IPS-18a (cell line): ENCODE results near the gene PABPN1L.

Experiments
- H3K27ac ChIP-seq: one replicate; pipeline ENCODE4 v1.5.1; 2013; ENCODE audit warnings: low read length
- H3K27me3 ChIP-seq: one replicate; pipeline ENCODE4 v1.6.1; 2013; ENCODE audit warnings: mild to moderate bottlenecking, low read length; ENCODE audit not compliant: control insufficient read depth, insufficient read depth
- H3K36me3 ChIP-seq: one replicate; pipeline ENCODE4 v1.6.1; 2013; ENCODE audit warnings: low read depth, low read length; ENCODE audit not compliant: control insufficient read depth
- H3K4me1 ChIP-seq: one replicate; pipeline ENCODE4 v1.6.1; 2013; ENCODE audit warnings: low read depth, low read length; ENCODE audit not compliant: control insufficient read depth
- H3K4me3 ChIP-seq: one replicate; pipeline ENCODE4 v1.5.1; 2013; ENCODE audit warnings: low read length
- H3K9ac ChIP-seq: one replicate; pipeline ENCODE4 v1.6.1; 2013; ENCODE audit warnings: mild to moderate bottlenecking, low read length, moderate library complexity
- H3K9me3 ChIP-seq: one replicate; pipeline ENCODE4 v1.6.1; 2013; ENCODE audit warnings: low read depth, low read length; ENCODE audit not compliant: control insufficient read depth

PABPN1L gene

DNA sequence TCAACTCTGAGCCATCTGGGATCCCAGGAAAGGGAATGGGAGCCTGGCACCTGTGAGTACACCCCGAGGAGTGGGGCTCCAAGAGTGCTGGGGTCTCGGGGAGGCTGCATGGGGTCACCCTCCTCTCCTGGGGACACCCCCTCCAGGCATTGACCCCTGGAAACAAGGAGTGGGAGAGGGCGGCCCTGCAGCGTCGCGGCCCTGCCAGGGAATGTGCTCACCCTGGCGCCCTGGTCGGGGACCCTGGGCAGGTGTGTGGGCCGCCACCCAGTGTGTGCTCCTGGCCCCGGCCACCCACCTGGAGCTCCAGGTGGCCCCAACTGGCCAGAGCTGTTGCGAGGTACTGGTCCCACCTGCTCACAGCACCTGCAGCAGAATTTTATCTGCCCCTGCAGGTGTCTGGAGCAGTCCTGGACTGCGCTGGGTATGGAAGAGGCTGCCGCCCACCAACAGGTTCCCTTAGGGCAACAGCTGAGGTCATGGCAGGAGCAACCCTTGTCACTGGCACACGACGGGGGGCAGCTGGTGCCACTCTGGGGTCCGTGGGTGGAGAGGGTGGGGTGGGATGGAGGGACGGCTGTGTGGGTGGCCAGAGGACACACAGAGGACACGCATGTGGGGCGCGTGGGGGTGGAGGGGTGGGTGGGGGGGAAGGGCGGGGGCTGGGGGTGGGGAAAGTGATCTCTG lies 5.4 kb upstream of the PABPN1L start:
- no peaks in the 10 kb centered on the region for H3K36me3 ChIP-seq
- no peaks in the 10 kb centered on the region for H3K27me3 ChIP-seq
- no peak overlapping the region for H3K9ac ChIP-seq
- no peak overlapping the region for H3K4me3 ChIP-seq
- no peaks in the 10 kb centered on the region for H3K4me1 ChIP-seq
- no peak overlapping the region for H3K27ac ChIP-seq
- no peaks in the 10 kb centered on the region for H3K9me3 ChIP-seq

DNA sequence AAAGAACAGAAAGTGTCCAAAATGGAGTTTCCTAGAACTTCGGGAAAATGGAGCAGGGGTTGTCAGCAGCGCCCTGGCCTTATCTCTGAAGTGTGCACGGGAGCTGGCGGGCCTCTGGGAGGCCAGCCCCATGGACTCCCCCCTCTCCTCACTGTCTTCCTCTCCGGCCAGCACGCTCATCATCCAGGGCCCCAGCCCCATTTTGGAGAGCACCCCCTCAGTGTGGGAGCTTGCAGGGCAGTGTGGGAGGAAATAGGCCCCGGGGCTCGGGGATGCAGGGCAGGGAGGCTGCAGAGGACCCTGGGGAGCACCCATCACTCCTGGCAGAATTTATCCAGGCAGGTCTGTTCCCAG lies 4.9 kb upstream of the PABPN1L start:
- H3K4me3 ChIP-seq: no peak overlapping the region
- H3K4me1 ChIP-seq: no peaks in the 10 kb centered on the region
- H3K9ac ChIP-seq: no peak overlapping the region
- H3K27me3 ChIP-seq: no peaks in the 10 kb centered on the region
- H3K9me3 ChIP-seq: no peaks in the 10 kb centered on the region
- H3K36me3 ChIP-seq: no peaks in the 10 kb centered on the region
- H3K27ac ChIP-seq: no peak overlapping the region

DNA sequence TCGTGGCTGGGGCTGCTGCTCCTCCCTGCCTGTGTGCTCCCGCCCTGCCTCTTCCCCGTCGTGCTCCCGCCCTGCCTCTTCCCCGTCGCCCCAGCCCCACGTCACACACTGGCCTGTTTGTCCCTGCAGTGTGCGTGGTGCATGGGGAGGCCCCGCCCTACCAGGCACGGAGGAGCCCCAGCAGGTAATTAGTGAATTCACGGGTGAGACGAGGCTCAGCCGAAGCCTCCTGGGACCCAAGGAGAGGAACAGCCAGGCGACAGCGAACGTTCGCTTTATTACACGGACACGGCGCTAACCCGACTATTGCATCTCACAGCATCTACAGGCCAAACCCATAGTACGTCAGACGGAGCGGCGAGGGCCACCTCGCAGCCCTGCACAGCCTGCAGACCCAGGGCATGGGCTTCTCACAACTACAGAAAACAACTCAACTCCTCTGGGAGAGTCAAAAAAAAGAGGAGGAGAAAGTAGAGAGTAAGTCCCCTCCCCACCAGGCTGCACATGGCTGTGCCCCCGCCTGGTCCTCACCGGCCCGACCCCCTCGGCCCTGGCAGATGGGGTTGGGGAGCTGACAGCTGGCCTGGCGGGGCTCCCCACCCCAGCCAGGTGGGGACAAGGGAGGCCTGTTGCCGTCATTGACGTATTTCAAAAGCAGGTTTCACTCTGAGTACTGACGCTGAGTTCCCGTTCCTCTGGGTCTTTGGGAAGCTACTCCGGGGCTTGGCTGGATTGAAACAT lies 4.3 kb upstream of the PABPN1L start:
- Histone ChIP-seq H3K36me3 (no peaks in the 10 kb centered on the region), H3K27ac (no peak overlapping the region)

GRCh38 chr16:88869673-88869980 lies 3.2 kb upstream of the PABPN1L start:
- H3K4me3 ChIP-seq: no peak overlapping the region
- H3K9me3 ChIP-seq: no peaks in the 10 kb centered on the region
- no peaks in the 10 kb centered on the region for H3K4me1 ChIP-seq
- H3K9ac ChIP-seq: no peak overlapping the region
- no peak overlapping the region for H3K27ac ChIP-seq
- H3K36me3 ChIP-seq: no peaks in the 10 kb centered on the region
- no peaks in the 10 kb centered on the region for H3K27me3 ChIP-seq

More for the DNA sequence above, 4.3 kb upstream of the PABPN1L start:
- no peaks in the 10 kb centered on the region for H3K4me1 ChIP-seq
- no peak overlapping the region for H3K4me3 ChIP-seq
- H3K27me3 ChIP-seq: no peaks in the 10 kb centered on the region
- no peaks in the 10 kb centered on the region for H3K9me3 ChIP-seq
- no peak overlapping the region for H3K9ac ChIP-seq

DNA sequence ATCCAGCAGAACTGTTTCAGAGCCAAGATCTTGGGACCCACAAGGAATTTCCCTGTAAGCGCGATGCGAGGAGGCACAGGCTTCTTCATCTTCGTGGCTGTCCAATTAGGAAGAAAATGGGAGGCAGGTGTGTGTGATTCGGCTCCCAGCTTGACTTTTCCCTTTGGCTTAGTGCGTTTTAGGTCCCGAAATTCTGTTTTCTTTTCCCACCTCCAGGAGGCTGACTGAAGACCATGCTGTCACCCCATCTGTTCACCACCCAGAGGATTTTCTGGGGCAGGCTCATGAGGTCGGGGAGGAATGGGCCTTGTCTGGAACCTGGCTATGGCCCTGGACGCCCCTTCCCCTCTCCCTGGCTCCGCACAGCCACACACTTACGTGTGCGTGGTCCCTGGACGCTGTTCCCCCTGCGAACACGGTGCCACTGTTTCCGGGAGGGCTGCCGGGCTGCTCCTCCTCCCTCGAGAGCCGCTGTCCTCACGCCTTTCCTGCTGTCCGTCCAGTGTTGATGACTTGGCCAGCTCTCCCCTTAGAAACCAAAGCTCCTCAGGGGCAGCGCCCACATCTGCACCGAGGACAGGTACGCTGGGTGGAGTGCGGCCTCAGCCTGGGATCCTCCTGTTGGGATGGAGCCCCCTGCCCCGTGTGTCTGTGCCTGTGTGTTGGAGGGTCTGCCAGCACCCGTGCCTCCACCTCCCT lies 2.7 kb upstream of the PABPN1L start:
- Histone ChIP-seq H3K36me3 (no peaks in the 10 kb centered on the region), H3K9ac (no peak overlapping the region), H3K27me3 (no peaks in the 10 kb centered on the region), H3K4me3 (no peak overlapping the region), H3K9me3 (no peaks in the 10 kb centered on the region), H3K4me1 (no peaks in the 10 kb centered on the region), H3K27ac (no peak overlapping the region)

- H3K9me3 ChIP-seq: no peaks in the 10 kb centered on the region
- H3K36me3 ChIP-seq: no peaks in the 10 kb centered on the region
- no peak overlapping the region for H3K4me3 ChIP-seq
- no peak overlapping the region for H3K27ac ChIP-seq
- no peaks in the 10 kb centered on the region for H3K4me1 ChIP-seq
- no peaks in the 10 kb centered on the region for H3K27me3 ChIP-seq
- no peak overlapping the region for H3K9ac ChIP-seq
These were observed 1.3 kb upstream of the PABPN1L start for GRCh38 chr16:88867581-88868246.

- H3K27ac ChIP-seq: no peak overlapping the region
These were observed 718 bp downstream of the PABPN1L start for GRCh38 chr16:88865742-88866141.

GRCh38 chr16:88865310-88865709 lies 1.1 kb downstream of the PABPN1L start:
- no peak overlapping the region for H3K9ac ChIP-seq
- no peak overlapping the region for H3K27ac ChIP-seq
- no peaks in the 10 kb centered on the region for H3K9me3 ChIP-seq
- no peaks in the 10 kb centered on the region for H3K4me1 ChIP-seq
- H3K4me3 ChIP-seq: no peak overlapping the region
- no peaks in the 10 kb centered on the region for H3K27me3 ChIP-seq
- peaks cover 9% of the 10 kb centered on the region for H3K36me3 ChIP-seq

More at GRCh38 chr16:88865742-88866141, 718 bp downstream of the PABPN1L start:
- Histone ChIP-seq H3K9me3 (no peaks in the 10 kb centered on the region), H3K4me3 (no peak overlapping the region), H3K4me1 (no peaks in the 10 kb centered on the region), H3K27me3 (no peaks in the 10 kb centered on the region), H3K9ac (no peak overlapping the region), H3K36me3 (peaks cover 5% of the 10 kb centered on the region)

DNA sequence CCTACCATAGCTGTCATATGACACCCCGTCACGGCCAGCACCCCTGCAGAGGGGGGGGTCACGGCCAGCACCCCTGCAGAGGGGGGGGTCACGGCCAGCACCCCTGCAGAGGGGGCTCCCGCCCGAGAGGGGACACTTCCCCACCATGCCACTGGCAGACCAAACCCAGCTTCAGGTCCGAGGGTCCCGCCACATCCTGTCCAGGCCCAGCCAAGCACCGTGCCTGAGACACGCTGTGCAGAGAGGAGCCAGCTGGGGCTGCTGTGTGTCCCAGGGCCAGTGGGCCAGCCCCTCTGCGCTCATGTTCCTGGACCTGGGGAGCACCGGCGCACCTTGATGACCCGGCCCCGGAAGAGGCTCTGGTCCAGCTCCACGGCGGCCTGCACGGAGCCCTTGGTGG lies 1.9 kb downstream of the PABPN1L start:
- no peaks in the 10 kb centered on the region for H3K9me3 ChIP-seq
- peaks cover 17% of the 10 kb centered on the region for H3K36me3 ChIP-seq
- no peak overlapping the region for H3K4me3 ChIP-seq
- H3K9ac ChIP-seq: no peak overlapping the region
- no peaks in the 10 kb centered on the region for H3K4me1 ChIP-seq
- H3K27ac ChIP-seq: no peak overlapping the region
- H3K27me3 ChIP-seq: no peaks in the 10 kb centered on the region

DNA sequence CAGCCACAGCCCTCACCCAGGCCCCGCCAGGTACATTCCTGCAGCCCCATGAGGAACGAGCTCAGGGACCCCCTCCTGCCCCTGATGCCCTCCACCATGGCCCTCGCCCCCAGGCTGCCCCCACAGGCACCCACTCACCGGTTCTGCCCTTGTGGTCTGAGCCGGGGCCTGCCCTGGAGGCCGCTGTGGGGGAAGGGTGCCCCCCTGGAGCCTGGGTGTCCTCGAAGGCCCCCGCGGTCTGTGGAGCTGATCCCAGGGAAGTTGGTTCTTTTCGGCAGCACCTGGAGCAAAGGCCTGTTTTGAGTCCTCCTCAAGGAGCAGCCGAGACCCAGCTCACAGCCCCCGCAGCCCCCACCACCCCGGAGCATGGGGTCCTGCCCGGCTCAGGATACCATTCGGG lies 2.4 kb downstream of the PABPN1L start:
- Histone ChIP-seq H3K4me1 (no peaks in the 10 kb centered on the region), H3K9ac (no peak overlapping the region)

DNA sequence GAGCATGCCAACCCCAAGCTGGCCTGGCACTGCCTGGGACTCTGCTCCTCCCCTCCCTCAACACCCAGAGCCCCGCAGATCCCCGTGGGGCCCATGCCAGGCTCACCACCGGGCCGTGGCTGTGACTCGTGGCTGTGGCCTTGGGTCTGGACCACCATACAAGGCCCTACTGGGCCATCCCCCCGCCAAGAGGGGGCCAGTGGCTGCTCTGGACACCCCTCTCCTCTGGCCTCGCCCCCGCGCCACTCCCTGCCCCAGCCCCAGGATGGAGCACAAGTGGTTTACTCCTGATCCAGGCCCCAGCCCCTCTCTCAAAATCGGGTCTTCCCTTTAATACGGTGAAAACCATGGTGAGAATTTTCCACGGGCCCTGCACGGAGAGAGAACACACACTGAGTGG lies 3.0 kb downstream of the PABPN1L start:
- Histone ChIP-seq H3K27me3 (no peaks in the 10 kb centered on the region), H3K27ac (no peak overlapping the region), H3K36me3 (peaks cover 24% of the 10 kb centered on the region), H3K4me3 (no peak overlapping the region), H3K9ac (no peak overlapping the region), H3K4me1 (no peaks in the 10 kb centered on the region), H3K9me3 (no peaks in the 10 kb centered on the region)

More for the DNA sequence above, 2.4 kb downstream of the PABPN1L start:
- H3K36me3 ChIP-seq: peaks cover 21% of the 10 kb centered on the region
- no peak overlapping the region for H3K27ac ChIP-seq
- no peaks in the 10 kb centered on the region for H3K27me3 ChIP-seq
- H3K9me3 ChIP-seq: no peaks in the 10 kb centered on the region
- H3K4me3 ChIP-seq: no peak overlapping the region
